T47D (cell line): ENCODE results near the gene EXO5.
"Not testable (repeated sequence)": the region's sequence is repeated elsewhere in the genome, so short reads cannot be mapped to it uniquely, and the experiment has no call there.

Experiments
- DNase-seq, 2 experiments: peaks; one replicate each; pipeline versions ENCODE4 v3.0.0 to v3.0.0-alpha.2; 2011 to 2012; ENCODE audit warnings: low read depth in 1 of 2, low spot score in 1 of 2
- JUND ChIP-seq: IDR thresholded peaks from 2 replicates; pipeline ENCODE4 v1.6.1; 2012; ENCODE audit warnings: low read depth
- in situ Hi-C: cut with HindIII; loops from 2 replicates; pipeline ENCODE4 v1.10.0; 2016; ENCODE audit warnings: low sequenced_read_pairs, low pct_unique_long_range_greater_than_20kb

Gene EXO5, protein sequence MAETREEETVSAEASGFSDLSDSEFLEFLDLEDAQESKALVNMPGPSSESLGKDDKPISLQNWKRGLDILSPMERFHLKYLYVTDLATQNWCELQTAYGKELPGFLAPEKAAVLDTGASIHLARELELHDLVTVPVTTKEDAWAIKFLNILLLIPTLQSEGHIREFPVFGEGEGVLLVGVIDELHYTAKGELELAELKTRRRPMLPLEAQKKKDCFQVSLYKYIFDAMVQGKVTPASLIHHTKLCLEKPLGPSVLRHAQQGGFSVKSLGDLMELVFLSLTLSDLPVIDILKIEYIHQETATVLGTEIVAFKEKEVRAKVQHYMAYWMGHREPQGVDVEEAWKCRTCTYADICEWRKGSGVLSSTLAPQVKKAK

DNA sequence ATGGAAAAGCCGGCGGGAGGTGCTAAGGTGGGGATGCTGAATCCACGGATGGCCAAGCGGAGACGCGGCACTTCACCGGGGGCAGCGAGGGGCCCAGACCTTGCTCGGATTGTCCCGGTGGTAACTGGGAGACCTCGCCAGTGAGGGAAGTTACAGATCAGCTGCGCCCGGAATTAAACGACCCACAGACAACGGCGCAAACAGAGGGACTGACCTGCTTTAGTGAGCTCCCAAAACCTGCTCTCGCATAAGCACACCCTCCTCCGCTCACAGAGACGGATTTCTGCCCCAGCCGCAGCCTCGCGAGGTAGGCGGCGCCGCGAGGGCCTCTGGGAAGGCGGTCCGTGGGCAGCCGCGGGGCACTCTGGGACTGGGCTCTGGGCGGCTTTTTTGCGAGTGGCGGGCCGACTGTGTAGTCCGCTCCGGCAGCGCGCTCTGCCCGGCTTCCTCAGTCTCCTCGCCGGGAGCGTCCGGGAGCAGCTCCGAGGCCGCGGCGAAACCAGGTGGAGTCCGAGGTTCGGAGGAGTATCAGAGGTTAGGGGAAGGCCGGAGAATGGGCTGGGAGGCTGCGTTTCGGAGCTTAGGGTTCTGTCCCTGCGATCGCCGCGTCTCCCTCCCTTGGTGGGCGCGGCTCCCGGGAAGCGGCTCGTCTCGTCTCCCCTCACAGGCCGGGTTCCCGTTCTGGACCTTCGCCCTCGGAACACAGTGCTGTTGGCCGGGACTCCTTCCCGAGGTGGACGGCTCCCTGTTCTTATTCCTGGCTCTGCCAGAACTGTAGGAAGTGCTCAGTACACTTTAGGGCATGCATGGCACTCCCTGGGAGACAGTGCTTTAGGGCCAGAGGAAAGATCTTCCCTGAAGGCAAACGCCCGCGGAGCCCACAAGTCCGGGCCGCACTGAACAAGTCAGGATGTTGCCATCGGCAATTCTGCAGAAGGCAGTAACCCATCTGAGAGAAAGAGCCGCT, at the start of gene EXO5:
EXO5 (plus strand) TSS at position 393 of the 967 bp plus-strand sequence. CDS start 5,778 bp downstream, outside the sequence.
- TF ChIP-seq JUND = no peak
- in situ Hi-C loops = no loop called here
- DNase-seq = peak; percentile 23 to 88

DNA sequence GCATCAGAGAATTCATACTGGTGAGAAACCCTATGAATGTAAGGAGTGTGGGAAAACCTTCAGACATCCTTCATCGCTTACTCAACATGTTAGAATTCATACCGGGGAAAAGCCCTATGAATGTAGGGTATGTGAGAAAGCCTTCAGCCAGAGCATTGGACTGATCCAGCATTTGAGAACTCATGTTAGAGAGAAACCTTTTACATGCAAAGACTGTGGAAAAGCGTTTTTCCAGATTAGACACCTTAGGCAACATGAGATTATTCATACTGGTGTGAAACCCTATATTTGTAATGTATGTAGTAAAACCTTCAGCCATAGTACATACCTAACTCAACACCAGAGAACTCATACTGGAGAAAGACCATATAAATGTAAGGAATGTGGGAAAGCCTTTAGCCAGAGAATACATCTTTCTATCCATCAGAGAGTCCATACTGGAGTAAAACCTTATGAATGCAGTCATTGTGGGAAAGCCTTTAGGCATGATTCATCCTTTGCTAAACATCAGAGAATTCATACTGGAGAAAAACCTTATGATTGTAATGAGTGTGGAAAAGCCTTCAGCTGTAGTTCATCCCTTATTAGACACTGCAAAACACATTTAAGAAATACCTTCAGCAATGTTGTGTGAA, 45.5 kb upstream of the EXO5 start:
- peak in 1 of 2 experiments; percentile 8 for DNase-seq
- in situ Hi-C loops = no loop called here
- no peak for TF ChIP-seq JUND

DNA sequence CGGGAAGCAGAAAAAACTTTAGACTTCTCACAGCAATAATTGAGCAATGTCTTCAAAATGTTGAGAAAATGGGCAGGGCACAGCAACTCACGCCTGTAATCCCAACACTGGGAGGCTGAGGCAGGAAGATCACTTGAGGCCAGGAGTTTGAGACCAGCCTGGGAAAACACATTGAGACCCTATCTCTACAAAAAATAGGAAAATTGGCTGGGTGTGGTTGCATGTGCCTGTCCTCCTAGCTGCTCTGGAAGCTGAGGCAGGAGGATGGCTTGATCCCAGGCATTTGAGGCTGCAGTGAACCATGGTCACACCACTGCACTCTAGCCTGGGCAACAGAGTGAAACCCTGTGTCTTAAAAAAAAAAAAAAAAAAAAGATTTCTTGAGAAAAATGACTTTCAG, 39.2 kb upstream of the EXO5 start:
- DNase-seq = no peak
- no peak for TF ChIP-seq JUND
- in situ Hi-C loops = no loop called here

DNA sequence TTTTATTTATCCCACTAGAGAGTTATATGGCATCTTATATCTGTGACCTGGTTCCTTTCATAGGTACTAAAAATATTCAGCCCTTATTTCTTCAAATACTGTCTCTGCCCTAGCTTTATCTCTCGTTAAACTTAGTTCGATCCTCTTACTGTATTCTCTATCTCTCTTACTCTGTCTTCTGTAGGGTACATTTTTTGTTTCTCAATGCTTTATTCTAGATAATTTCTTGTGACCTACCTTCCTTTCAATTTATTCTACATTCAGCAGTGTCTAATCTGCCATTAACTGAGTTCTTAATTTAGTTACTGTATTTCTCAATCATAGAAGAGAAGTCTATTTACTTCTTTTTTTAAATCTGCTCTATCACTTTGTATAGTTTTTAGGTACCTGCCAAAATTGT, 33.3 kb upstream of the EXO5 start:
- in situ Hi-C loops = no loop called here
- TF ChIP-seq JUND = no peak
- no peak for DNase-seq

DNA sequence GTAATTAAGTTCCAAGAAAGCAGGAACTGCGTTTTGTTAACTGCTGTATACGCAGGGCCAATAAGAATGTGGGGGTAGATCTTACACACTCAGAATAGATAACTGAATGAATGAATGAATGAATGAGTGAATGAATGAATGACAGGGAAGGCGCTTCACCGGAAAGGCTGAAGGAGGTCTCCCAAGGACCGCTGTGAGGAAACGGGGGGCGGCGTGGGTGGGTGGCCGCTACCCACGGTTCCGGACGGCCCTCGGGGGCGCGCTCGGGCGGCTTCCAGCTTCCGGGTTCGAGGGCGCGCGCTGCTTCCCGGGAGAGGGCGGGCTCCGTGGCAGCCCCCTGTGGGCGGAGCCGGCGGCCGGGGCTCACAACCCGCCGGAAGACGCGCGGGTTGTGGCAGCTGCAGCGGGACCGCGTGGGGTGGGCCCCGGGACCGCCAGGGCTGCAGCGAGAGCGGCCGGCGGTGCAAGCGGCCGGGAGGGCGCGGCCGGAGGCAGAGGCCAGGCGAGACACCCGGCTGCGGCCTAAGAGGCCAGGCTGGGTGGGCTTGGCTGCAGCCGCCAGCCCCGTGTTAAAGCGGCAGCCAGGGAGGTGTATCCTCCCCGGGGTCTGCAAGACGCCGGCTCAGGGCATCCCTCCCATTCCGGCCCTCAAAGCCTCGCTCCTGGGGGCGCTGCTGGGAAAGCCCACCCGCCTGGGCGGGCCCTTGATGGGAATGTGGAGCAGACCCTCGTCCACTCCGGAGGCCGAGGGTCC, 31.5 kb upstream of the EXO5 start, which contains the start of gene ZFP69:
ZFP69 (plus strand) TSS at position 367 of the 754 bp plus-strand sequence. CDS start 2,072 bp downstream, outside the sequence.
- in situ Hi-C loops = no loop called here
- no peak for DNase-seq
- no peak for TF ChIP-seq JUND

DNA sequence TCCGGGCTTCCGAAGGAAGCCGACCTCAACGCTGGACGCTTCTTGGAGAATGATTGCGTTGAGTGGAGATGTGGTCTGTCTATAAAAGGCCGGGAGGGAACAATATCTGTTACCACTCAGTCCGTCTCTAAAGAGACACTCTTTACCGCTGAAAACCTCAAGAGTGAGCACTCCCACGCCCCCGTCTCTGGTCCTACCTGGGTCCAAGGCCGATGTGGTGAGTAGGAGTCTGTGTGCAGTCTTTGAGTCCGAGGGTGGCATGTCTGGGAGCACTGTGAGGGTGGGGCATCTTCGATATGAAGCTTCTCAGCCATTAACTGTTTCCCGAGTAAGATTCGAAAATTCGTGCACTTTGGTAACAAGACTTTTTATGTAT, 30.9 kb upstream of the EXO5 start:
- DNase-seq = no peak
- TF ChIP-seq JUND = no peak

DNA sequence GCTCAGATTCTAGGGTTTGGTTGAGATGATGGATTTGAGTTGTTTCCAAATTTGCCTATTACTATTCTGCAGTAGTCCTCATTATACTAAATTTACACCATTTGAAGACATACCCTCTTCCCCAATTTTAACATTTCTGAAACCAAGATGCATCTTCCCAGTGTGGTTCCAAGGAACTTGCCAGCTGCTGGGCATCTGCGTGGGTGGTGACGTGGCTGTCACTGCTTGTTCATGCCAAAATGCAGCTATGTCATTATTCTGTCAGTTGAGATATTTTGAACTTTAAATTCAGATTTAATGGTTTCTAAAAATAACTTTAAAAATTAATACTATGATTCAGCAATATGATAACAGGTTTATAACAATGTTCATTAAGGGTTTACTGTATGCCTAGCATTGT, 30.3 kb upstream of the EXO5 start:
- DNase-seq = no peak
- in situ Hi-C loops = no loop called here
- no peak for TF ChIP-seq JUND

More for the DNA sequence above, 30.9 kb upstream of the EXO5 start:
- in situ Hi-C loops = no loop called here

DNA sequence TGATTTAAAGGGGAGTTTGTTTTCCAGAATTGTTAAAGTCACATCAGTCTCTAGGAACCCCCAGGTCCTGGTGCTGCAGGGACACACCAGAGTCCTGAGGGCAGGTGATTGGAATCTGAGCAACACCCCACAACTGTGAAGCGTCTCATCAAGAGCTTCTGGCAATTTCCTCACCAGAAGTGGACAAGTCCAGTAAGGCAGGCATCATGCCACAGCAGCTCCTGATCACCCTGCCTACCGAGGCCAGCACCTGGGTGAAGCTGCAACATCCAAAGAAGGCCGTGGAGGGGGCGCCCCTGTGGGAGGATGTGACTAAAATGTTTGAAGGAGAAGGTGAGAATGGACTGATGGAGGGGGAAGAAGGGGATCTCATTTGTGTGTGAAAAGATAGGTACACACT, 29.4 kb upstream of the EXO5 start:
- DNase-seq = no peak
- in situ Hi-C loops = no loop called here
- no peak for TF ChIP-seq JUND

DNA sequence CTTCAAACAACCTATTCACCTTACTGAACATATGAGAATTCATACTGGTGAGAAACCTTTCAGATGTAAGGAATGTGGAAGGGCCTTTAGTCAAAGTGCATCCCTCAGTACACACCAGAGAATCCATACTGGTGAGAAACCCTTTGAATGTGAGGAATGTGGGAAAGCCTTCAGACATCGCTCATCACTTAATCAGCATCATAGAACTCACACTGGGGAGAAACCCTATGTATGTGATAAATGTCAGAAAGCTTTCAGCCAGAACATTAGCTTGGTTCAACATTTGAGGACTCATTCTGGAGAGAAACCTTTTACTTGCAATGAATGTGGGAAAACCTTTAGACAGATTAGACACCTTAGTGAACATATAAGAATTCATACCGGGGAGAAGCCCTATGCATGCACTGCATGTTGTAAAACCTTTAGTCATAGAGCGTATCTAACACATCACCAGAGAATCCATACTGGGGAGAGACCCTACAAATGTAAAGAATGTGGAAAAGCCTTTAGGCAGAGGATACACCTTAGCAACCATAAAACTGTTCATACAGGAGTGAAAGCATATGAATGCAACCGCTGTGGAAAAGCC, 13.2 kb upstream of the EXO5 start:
- in situ Hi-C loops = no loop called here
- DNase-seq = no peak
- no peak for TF ChIP-seq JUND

DNA sequence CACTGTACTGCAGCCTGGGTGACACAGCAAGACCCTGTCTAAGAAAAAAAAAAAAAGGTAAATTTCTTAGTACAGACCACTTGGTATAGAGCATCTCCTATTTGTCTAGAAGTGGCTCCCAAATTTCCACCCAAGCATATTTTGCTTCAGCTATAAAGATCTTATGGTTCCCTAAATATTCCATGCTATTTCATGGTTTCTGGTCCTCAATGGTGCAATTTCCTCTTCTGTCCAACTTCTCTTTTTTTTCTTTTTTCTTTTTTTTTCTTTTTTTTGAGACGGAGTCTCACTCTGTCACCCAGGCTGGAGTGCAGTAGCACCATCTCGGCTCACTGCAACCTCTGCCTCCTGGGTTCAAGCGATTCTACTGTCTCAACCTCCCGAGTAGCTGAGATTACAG, 5.9 kb upstream of the EXO5 start:
- in situ Hi-C loops, DNase-seq: not testable (repeated sequence)

DNA sequence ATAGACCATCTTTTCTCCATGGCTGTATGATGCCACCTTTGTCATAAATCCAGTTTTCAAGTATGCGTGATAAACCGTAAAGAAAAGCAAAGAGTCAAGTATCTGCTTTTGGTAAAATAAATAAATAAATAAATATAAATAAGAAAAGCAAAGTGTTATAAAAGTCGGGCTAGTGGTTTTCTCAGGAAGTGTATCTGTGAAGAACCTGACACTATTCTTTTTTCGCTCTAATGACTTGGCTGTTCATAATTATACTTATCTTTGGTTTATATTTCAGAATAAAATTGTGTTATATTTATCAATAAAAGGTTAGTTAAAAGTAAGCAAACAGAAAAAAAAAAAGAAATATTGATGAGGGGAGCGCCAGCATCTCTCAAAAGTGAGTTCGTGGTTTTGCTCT, 594 bp upstream of the EXO5 start:
- in situ Hi-C loops = no loop called here
- TF ChIP-seq JUND = no peak

DNA sequence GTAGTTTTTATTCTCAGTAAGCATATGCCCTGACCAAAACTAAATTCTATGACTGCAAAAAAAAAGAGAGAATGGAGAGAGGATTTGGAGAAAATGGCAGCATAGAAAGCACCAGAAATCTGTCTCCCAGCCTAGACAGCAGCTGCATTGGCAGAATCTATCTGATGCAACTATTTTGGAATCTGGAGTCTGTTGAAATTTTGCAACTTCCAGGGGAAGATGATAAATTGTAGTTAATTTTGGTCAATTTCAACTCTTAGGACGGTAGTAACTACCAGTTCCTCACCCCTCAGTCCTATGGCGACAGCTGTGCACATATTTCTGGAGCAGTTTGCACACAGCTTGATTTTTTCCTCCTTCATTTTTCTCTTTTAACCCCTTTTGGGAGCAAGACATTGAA, 10.9 kb downstream of the EXO5 start:
- TF ChIP-seq JUND = no peak
- no peak for DNase-seq
- in situ Hi-C loops = no loop called here

More for the DNA sequence above, 594 bp upstream of the EXO5 start:
- DNase-seq = no peak
